ENCODE measurements around the gene OR9A4.

The OR9A4 gene

GRCh38 chr7:141960687-141961422 lies 44.7 kb downstream of the OR9A4 start:
- Mint-ChIP-seq H3K9me3 (no peaks in the 10 kb centered on the region), H3K4me1 (no peaks in the 10 kb centered on the region), H3K27ac (no peak overlapping the region), H3K27me3 (no peaks in the 10 kb centered on the region), H3K36me3 (no peaks in the 10 kb centered on the region), H3K4me3 (no peak overlapping the region)
- CTCF ChIA-PET = no interaction called here
- no peak for DNase-seq

All from activated naive CD4-positive, alpha-beta T cell treated with anti-CD3 and anti-CD28 coated beads, Interleukin-2, amount 10 ng/mL, durations not matched to agents 7 days and 5 days (primary cell).